Keratinocyte (primary cell): Measurements from ENCODE around the gene TBX3. TPM values are rescaled to one million over a fixed set of nuclear protein-coding genes. Genes with fewer than 3 reads are reported as not detected.
A peak's percentile ranks its signal among the peaks of the same experiment; 100 is the strongest.

Experiments
- DNase-seq: peaks from one replicate; pipeline ENCODE4 v3.0.0-alpha.2; 2011; ENCODE audit warnings: low read depth, missing footprints, low spot score
- FAIRE-seq: peaks from 2 replicates; lab custom pipeline; 2011; peaks lifted over from hg19 to GRCh38; lab: Jason Lieb, UNC
- H2AFZ ChIP-seq: 2 replicates; pipeline ENCODE4 v1.6.0; 2012; ENCODE audit warnings: low read length, control low read depth, inconsistent platforms; ENCODE audit not compliant: control insufficient read depth
- H3K27ac ChIP-seq: 2 replicates; pipeline ENCODE4 v1.5.1; 2011; ENCODE audit warnings: low read length; ENCODE audit not compliant: control insufficient read depth, insufficient read depth
- H3K27me3 ChIP-seq: 3 replicates; pipeline ENCODE4 v1.6.0; 2011; ENCODE audit warnings: low read length; ENCODE audit not compliant: control insufficient read depth, insufficient read depth; ENCODE audit errors: extremely low read depth
- H3K36me3 ChIP-seq, 2 experiments: 2 replicates in 1 of 2; 3 replicates in 1 of 2; pipeline ENCODE4 v1.5.1; 2011; ENCODE audit warnings: low read length in 2 of 2, mild to moderate bottlenecking in 1 of 2; ENCODE audit not compliant: control insufficient read depth in 2 of 2, insufficient read depth in 2 of 2; ENCODE audit errors: extremely low read depth in 1 of 2
- H3K4me1 ChIP-seq: 3 replicates; pipeline ENCODE4 v1.5.1; 2011; ENCODE audit warnings: low read length; ENCODE audit not compliant: control insufficient read depth, insufficient read depth; ENCODE audit errors: extremely low read depth
- H3K4me2 ChIP-seq: 3 replicates; pipeline ENCODE4 v1.6.0; 2011; ENCODE audit warnings: low read depth, low read length; ENCODE audit not compliant: control insufficient read depth, insufficient read depth; ENCODE audit errors: extremely low read depth
- H3K4me3 ChIP-seq, 3 experiments: fragments of 200-600 bp in 1 of 3; sonication (generic) in 1 of 3; 2 replicates in 2 of 3; 3 replicates in 1 of 3; pipeline ENCODE4 v1.5.1; 2011 to 2016; ENCODE audit warnings: low read length in 3 of 3, mild to moderate bottlenecking in 3 of 3, control low read depth in 2 of 3, inconsistent platforms in 1 of 3, low read depth in 1 of 3, mixed read lengths in 1 of 3, mixed run types in 1 of 3, moderate library complexity in 1 of 3; ENCODE audit not compliant: control insufficient read depth in 2 of 3, insufficient read depth in 2 of 3; ENCODE audit errors: extremely low read depth in 1 of 3
- H3K79me2 ChIP-seq: 2 replicates; pipeline ENCODE4 v1.6.0; 2012; ENCODE audit warnings: low read length; ENCODE audit not compliant: control insufficient read depth, insufficient read depth
- H3K9ac ChIP-seq: 3 replicates; pipeline ENCODE4 v1.6.0; 2011; ENCODE audit warnings: low read length; ENCODE audit not compliant: control insufficient read depth, insufficient read depth; ENCODE audit errors: extremely low read depth
- H3K9me1 ChIP-seq: 3 replicates; pipeline ENCODE4 v1.6.0; 2011; ENCODE audit warnings: low read length; ENCODE audit not compliant: control insufficient read depth, insufficient read depth; ENCODE audit errors: extremely low read depth
- H3K9me3 ChIP-seq: 2 replicates; pipeline ENCODE4 v1.5.1; 2012; ENCODE audit warnings: low read depth, low read length; ENCODE audit not compliant: control insufficient read depth
- H4K20me1 ChIP-seq: 3 replicates; pipeline ENCODE4 v1.6.0; 2011; ENCODE audit warnings: low read length; ENCODE audit not compliant: control insufficient read depth, insufficient read depth; ENCODE audit errors: extremely low read depth
- EZH2 ChIP-seq: IDR thresholded peaks from one replicate; pipeline ENCODE4 v1.6.1; 2012; ENCODE audit warnings: inconsistent platforms, mild to moderate bottlenecking, low read length, moderate library complexity
- dilution Hi-C: fragments of 300-500 bp; cut with MboI; formaldehyde crosslinking; loops from one replicate; pipeline ENCODE4 v1.7.0; 2020; ENCODE audit warnings: low sequenced_read_pairs; ENCODE audit not compliant: extremely low pct_ligation_motif_present
- polyA plus RNA-seq, 5 experiments: library from polyadenylated mRNA; depleted of rRNA in 3 of 5; stranded (reverse) in 3 of 5; stranded (forward) in 1 of 5; unstranded in 1 of 5; fragments of >200 nt; gene quantifications; 1 replicate in 1 of 5; 2 replicates in 3 of 5; 3 replicates in 1 of 5; pipeline versions ENCODE4 v1.2.1 to v1.2.3, GENCODE V29; 2011 to 2012; ENCODE audit warnings: missing spikeins in 2 of 5, low read depth in 1 of 5, low replicate concordance in 1 of 5
- TF ChIP-seq, protein P1 (sequence below), 3 experiments: IDR thresholded peaks in 1 of 3; conservative IDR thresholded peaks in 1 of 3; optimal IDR thresholded peaks in 1 of 3; 2 replicates in 2 of 3; 3 replicates in 1 of 3; pipeline versions ENCODE3 to v1.5.1; 2011; ENCODE audit warnings: low read length in 3 of 3, mild to moderate bottlenecking in 3 of 3, moderate library complexity in 2 of 3, control low read depth in 1 of 3, inconsistent platforms in 1 of 3; ENCODE audit not compliant: insufficient read depth in 2 of 3; ENCODE audit errors: extremely low read depth in 1 of 3

Gene TBX3
- polyA plus RNA-seq, 1 donor (not counting 4 experiments of a cell fraction or from before 2014, with no cell fraction given) = 7.8 TPM

DNA sequence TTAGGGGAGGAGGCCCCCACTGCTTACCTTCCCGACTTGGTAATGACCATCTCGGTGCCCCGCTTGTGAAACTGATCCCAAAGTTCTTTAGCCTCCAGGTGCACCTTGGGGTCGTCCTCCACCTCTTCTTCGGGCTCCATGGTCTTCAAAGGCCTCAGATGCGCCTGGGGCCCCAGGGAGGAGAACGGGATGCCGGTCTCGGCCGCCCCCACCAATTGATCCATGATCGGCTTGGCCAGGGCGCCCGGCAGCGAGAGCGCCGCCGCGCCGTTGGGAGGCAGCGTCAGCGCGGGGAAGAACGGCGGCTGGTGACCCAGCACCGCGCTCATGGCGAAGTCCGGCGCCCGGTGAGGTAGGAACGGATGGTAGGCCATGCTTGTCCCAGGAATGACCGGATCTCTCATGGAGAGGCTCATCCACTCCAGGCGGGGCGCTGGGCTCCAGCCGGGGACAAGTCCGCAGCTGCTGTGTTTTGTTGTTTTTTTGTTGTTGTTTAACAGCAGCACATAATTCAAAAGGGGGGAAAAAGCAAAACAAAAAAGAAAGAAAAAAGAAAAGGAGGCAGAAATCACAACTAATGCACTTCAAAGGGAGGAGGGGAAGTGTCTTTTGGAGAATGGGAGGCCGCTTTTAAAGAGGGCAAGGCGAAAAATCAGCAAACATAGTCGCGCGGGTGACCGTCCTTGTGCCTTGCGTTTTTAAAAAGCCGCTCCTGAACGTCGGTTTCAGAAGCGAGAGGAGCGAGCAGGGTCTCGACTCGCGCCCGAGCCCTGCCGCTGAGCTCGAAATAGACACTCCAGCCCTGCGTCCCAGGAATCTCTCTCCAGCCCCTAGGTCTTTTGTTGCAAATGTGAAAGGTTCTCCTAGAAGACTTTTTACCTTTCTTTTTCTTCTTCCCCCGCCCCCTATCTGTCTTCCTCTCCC is 928 bp downstream of the TBX3 start:
- peak overlapping the region; percentile 78 to 89 (median 78) for H3K4me3 ChIP-seq
- no peaks in the 10 kb centered on the region for H3K27me3 ChIP-seq
- H3K79me2 ChIP-seq = peaks cover 42% of the 10 kb centered on the region

DNA sequence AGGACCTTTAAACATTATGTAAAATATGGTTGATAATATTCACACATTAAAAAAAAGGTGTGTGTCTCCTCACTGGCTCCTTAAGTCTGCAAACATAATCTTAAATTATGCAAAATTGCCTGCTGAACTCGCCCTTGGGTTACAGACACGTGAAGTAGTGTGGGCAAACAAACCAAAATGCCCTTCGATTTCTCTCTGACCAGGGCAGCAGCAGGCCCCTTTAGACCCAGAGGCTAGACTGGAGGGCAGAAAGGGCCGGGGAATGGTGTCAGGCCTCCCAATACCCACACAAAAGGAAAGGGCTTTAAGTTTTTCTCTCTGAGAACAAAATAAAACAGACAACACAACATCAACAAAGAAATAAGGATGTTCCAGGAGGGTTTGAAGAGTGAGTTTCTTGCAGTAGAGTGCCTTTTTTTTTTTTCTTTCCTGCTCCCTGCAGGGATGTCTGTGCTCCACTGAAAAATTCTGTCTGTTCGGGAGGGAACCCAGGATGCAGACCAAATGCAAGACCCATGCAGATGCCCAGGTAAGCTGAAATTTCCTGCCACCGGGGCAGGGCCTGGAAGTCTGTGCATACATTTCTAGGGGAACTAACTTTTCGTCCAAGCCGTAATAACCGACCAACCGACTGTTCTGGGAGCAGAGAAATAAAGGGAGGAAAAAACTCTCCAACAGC is 1.7 kb downstream of the TBX3 start:
- peaks cover 13% of the 10 kb centered on the region for H3K4me1 ChIP-seq
- DNase-seq (no peak), FAIRE-seq (no peak)
- dilution Hi-C loops = no loop called here
- TF ChIP-seq, protein P1, sequence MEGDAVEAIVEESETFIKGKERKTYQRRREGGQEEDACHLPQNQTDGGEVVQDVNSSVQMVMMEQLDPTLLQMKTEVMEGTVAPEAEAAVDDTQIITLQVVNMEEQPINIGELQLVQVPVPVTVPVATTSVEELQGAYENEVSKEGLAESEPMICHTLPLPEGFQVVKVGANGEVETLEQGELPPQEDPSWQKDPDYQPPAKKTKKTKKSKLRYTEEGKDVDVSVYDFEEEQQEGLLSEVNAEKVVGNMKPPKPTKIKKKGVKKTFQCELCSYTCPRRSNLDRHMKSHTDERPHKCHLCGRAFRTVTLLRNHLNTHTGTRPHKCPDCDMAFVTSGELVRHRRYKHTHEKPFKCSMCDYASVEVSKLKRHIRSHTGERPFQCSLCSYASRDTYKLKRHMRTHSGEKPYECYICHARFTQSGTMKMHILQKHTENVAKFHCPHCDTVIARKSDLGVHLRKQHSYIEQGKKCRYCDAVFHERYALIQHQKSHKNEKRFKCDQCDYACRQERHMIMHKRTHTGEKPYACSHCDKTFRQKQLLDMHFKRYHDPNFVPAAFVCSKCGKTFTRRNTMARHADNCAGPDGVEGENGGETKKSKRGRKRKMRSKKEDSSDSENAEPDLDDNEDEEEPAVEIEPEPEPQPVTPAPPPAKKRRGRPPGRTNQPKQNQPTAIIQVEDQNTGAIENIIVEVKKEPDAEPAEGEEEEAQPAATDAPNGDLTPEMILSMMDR (optimal IDR thresholded peaks at IDR 0.05 in 1 of 3, IDR thresholded peaks at IDR 0.05 in 1 of 3, conservative IDR thresholded peaks at IDR 0.05 in 1 of 3; ENCODE audit: extremely low read depth in 1 of 3, insufficient read depth in 2 of 3, low read length in 3 of 3) = no peak
- TF ChIP-seq EZH2 = no peak
- H3K27me3 ChIP-seq = no peaks in the 10 kb centered on the region
- H3K4me2 ChIP-seq = peak overlapping the region; percentile 98
- H3K36me3 ChIP-seq = peaks cover 4 to 9% of the 10 kb centered on the region in 2 experiments
- peak overlapping the region; percentile 78 to 89 (median 78) for H3K4me3 ChIP-seq
- peak overlapping the region; percentile 79 for H3K27ac ChIP-seq
- no peaks in the 10 kb centered on the region for H3K9me1 ChIP-seq
- H3K9me3 ChIP-seq = no peaks in the 10 kb centered on the region
- H3K79me2 ChIP-seq = peaks cover 42% of the 10 kb centered on the region
- H2AFZ ChIP-seq = peak overlapping the region; percentile 36
- no peaks in the 10 kb centered on the region for H4K20me1 ChIP-seq
- peak overlapping the region; percentile 85 for H3K9ac ChIP-seq

More for the DNA sequence above, 928 bp downstream of the TBX3 start:
- H3K9me1 ChIP-seq = no peaks in the 10 kb centered on the region
- H4K20me1 ChIP-seq = no peaks in the 10 kb centered on the region
- peak overlapping the region; percentile 85 for H3K9ac ChIP-seq
- peak overlapping the region; percentile 98 for H3K4me2 ChIP-seq
- DNase-seq (no peak), FAIRE-seq (no peak)
- H3K36me3 ChIP-seq = peaks cover 4 to 7% of the 10 kb centered on the region in 2 experiments
- H3K4me1 ChIP-seq = peaks cover 13% of the 10 kb centered on the region
- H3K9me3 ChIP-seq = no peaks in the 10 kb centered on the region
- peak overlapping the region; percentile 79 for H3K27ac ChIP-seq
- dilution Hi-C loops = no loop called here
- peak overlapping the region; percentile 63 for H2AFZ ChIP-seq
- TF ChIP-seq, protein P1 (optimal IDR thresholded peaks at IDR 0.05 in 1 of 3, IDR thresholded peaks at IDR 0.05 in 1 of 3, conservative IDR thresholded peaks at IDR 0.05 in 1 of 3; ENCODE audit: extremely low read depth in 1 of 3, insufficient read depth in 2 of 3, low read length in 3 of 3) = peak; percentile 14 to 56 (median 25)
- TF ChIP-seq EZH2 = no peak
